IPS DF 19.7 (cell line): ENCODE results near the gene PRKCZ.

Source experiments
- DNase-seq: peaks from one replicate; pipeline ENCODE4 v3.0.0-alpha.2; 2013; ENCODE audit warnings: low read depth, low spot score

PRKCZ gene

GRCh38 chr1:2177946-2178538 is 127.8 kb downstream of the PRKCZ start:
- DNase-seq = no peak

DNA sequence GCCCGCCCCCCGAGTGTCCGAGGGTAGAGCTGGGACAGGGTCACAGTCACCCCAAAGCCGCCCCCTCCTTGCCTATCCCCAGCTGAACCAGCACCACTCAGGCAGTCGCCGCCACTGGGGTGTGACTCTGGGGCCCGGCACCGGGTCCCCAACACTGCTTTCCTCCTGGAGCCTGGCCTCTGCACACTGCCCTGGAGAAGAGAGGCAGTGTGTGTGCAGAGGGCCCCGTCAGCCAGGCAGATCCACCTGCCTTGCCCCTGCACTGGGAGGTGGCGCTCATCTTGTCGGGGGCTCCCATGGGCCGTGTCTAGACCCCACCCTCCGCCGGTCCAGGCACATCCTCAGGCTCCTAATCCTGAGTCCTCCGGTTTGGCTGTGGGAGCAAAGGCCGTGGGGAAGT is 128.7 kb downstream of the PRKCZ start:
- DNase-seq = no peak

GRCh38 chr1:2179283-2180013 is 129.2 kb downstream of the PRKCZ start:
- DNase-seq = no peak

DNA sequence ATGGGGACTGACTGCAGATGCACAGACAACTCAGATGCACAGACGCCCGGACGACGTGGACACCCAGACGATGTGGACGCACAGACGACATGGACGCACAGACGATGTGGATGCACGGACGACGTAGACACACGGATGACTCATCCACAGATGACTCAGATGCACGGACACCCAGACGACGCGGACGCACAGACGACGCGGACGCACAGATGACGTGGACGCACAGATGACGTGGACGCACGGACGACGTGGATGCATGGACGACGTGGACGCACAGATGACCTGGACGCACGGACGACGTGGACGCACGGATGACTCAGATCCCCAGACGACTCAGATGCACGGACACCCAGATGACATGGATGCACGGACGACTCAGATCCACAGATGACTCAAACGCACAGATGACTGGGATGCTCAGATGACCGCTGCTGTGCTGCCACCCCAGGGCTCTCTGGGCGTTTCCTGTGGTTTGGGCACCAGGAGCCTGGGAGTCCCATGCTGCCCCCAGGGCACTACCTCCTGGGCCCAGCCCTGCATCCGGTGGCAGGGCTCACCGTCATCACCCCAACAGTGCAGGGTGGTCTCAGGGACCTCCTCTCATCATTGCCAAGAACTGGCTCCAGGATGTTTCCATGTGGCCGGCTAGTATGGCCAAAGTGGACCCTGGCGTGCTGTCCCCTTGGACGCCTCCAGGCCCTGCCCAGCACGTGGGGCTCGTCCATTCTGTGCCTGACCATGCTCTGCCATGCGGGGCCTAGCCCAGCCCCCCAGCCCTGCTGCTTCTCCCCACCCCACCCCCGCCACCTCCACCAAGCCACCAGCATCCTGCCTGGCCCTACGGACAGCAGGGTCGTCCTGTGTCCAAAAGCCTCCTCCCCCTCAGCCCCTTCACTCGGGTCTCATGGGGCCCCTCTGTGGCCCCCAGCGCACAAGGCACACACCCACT is 130.4 kb downstream of the PRKCZ start:
- no peak for DNase-seq

DNA sequence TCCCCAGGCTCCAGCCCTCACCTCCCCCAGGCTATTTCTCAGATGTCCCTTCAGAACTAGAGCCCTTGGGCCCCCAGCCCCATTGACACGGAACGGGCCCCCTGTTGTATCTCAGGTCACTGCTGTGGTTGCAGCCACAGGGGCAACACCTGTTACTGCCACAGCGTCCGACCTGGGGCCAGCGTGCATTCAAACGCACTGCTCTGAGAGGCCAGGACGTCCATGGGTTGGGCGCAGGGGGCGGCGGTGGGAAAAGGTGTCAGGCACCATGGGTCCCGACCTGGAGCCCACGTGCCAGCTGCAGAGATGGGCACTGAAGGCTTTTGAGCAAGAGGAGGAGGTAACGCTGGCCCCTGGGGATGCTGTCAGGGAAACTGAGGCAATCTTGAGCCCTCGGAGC is 131.1 kb downstream of the PRKCZ start:
- no peak for DNase-seq

GRCh38 chr1:2181752-2182151 is 131.5 kb downstream of the PRKCZ start:
- no peak for DNase-seq

- no peak for DNase-seq
These were observed 132.2 kb downstream of the PRKCZ start for GRCh38 chr1:2182376-2182775.

DNA sequence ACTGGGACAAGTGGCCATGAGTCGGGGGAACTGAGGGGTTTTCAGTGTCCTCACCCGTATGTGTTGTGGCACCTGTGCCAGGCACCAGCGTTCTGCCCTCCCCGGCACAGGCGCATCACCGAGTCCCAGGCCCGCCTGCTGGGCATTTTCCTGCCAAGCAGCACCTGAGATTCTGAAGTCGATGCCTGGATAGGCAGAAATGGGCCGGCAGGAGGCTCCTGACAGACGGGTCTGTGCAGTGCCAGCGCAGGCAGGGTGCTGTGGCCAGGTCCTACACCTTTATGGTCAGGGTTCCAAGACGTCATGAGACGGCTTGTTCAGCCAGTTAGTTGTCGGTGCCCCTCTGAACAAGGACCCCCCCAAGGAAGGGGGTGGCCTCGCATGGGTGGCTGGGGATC is 133.7 kb downstream of the PRKCZ start:
- no peak for DNase-seq

DNA sequence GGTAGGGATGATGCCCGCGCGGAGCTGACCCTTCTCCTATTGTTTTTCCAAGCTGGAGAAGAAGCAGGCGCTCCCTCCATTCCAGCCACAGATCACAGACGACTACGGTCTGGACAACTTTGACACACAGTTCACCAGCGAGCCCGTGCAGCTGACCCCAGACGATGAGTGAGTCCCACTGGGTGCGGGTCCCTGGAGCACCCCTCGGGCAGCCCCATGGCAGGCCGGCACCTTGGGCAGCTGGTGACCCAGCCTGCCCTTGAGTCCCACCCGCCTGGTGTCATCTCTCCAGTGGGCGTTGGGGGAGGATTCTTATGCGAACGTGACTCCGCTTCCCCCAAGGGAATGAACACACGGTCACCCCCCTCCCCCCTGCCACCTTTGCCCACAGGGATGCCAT is 134.3 kb downstream of the PRKCZ start:
- DNase-seq = no peak

GRCh38 chr1:2184934-2185333 is 134.7 kb downstream of the PRKCZ start:
- no peak for DNase-seq

DNA sequence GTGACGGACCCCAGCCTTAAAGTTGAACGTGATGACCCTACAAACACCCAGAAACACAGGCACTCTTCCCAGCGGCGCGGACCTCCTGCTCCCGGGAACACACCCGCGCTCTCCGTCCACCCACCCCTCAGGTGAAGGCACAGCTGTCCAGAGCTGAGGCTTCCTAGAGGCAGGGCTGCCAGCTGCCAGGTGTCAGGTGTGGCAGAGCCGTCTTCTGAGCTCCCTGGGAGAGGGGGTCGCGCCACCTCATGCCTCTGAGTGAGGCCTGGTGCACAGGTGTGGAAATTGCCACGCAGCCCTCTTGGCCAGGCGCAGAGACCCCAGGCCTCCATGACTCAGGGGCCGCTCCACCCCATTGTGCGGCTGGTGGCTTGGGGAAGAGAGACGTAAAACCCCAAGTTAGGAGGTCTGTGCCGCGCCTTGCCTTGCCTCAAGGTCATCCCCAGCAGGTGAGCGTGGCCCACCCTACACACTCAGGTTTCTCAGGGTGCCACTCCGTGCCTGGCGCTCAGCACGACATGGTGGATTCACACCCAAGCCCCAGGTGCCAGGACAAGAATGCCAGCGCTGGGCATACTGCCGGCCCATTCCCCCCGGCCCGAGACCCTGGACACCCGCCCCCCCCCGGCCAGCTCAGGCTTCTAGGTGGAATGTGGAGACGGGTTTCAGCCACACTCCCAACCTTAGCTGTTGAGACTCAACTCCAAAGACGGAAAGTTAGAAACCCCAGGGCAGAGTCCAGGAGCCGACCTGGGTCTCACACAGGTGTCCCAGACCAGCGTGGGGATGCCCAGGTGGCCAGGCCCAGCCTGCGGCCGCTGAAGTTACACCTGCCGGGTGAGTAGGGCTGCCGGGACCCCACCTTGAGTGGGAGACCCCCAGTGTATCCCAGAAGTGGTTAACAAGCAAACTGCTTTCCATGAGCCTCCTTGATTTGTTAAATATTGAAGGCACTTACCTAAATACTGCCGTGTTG is 136.0 kb downstream of the PRKCZ start:
- no peak for DNase-seq

GRCh38 chr1:2186901-2187300 is 136.7 kb downstream of the PRKCZ start:
- no peak for DNase-seq

DNA sequence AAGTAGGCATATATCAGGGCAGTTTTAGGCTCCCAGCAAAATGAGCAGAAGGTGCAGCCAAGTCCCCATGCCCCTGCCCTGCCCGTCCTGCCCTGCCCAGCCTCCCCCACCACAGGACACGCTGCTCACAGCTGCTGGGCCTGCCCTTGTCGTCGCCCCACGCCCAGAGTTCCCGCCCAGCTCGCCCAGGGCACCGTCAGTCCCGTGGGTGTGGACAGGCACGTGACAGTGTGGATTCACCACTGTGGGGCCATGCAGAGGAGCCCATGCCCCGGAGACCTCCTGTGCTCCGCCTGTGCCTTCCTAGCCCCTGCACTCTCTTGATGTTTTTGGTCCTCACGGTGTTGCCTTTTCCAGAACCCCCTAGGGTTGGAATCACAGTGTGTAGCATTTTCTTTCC is 137.4 kb downstream of the PRKCZ start:
- no peak for DNase-seq

- no peak for DNase-seq
These were observed 138.1 kb downstream of the PRKCZ start for GRCh38 chr1:2188336-2188735.

DNA sequence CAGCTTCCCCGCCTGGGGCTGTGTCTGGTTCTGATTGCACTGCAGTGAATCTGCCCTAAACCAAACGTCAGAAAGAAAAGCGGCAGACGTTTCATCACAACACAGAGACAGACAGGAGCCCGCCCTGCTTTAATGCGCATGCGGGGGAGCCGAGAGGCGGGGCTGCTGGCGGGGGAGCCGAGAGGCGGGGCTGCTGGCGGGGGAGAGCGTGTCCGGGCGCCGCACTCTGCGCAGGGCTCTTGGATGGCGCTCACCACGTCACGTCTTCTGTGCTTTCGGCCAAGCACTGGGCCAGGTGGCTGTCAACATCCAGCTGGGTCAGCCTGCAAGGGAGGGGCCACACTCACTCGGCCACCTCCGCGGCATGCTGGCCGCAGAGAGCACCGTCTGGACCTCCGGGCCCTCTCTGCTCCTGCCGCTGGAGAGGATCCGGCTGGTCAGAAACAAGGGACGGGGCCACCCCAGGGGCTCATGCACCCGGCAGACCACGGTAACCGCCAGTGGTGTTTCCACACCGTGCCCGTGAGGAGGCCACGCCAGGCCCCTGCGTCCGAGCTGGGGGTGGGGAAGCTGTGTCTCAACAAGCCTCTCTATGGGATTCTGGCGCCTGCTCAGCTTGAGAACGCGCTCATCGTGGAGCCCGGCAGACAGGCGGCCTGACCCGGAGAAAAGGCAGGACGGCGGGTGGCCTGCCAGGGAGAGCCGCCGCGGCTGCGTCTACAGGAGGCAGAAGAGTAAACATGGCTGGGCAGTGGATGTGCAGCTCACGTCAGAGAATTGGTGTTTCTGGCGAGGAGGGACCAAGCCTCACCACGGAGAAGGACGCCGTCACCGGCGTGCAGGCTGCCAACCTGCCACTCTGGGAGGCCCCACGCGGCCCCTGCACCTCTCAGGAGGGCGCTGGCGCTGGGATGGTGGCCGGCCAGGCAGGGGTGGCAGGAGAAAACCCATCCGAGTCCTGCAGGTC is 139.5 kb downstream of the PRKCZ start:
- no peak for DNase-seq

DNA sequence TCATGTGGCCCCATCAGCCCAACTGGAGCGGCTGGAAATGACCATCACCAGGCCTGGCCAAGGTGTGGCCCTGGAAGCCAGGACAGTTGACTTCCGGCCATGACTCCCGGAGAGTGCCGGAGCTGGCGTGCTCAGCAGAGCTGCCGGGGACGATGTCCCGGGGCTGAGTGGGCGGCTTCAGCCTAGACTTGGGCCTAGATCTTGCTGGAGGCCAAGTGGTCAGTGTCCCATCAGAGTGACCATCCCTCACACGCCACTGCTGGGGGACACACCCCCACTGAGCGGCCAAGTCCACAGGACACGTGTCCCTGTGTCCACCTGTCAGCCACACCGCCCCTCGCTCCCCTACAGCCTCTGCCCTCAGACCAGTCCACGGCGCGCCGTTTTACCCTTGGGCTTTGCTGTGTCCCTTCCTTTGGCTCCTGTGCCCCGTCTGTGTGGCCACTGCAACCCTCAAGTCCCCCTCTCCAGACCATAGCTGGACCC is 140.3 kb downstream of the PRKCZ start:
- DNase-seq = no peak

DNA sequence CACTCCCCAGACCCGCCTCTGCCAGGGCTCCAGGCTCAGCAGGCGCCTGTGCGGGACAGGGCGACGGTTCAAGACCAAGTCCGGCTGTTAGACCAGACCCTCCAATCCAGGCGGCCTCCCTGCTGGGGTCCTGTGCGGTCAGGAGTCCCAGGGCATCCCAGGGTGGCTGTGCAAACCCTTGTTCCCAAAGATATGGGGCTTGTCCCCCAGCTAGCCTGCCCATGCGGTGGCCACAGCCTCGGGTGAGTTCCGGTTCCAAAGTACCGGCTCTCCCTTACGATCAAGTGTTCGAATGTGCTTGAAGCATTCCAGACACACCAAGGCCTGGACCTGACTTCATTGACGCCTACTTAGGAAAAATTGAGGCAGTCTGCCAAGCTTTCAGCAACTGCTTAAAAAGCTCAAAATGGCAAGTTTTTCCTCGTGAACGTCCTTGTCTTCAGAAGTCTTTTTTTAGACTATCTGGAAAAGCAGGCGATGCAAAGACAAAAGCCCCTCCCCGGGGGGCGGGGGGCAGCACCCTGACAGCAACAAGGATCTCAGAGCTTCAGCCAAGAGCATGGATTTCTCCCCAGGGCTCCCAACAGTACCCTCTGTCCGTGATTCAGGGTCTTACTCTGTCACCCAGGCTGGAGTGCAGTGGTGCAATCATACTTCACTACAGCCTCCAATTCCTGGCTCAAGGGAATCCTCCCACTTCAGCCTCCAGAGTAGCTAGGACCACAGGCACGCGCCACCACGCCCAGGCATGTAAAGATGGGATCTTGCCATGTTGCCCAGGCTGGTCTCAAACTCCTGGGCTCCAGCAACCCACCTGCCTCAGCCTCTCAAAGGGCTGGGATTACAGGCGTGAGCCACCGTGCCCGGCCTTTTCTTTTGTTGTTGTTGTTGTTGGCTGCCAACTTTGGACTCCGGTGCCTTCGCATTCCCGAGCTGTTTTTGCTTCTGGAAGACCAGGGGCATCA is 142.1 kb downstream of the PRKCZ start:
- DNase-seq = no peak

- DNase-seq = no peak
These were observed 143.5 kb downstream of the PRKCZ start for GRCh38 chr1:2193514-2194281.
